WTC11 (cell line): ENCODE measurements around the gene DAB1. TPM values are rescaled to one million over a fixed set of nuclear protein-coding genes. Genes with fewer than 3 reads are reported as not detected.

Experiments used
- ATAC-seq: fragments of 200-7000 bp; cut with Tn5 transposase; 2 replicates; pipeline ENCODE4 v1.10.0; 2021; ENCODE audit warnings: mild to moderate bottlenecking, moderate library complexity
- CTCF ChIA-PET: fragments of 300-600 bp; sonication (Branson Sonifier 250); formaldehyde crosslinking; loops from one replicate; lab custom pipeline; 2021; ENCODE audit warnings: antibody characterized with exemption; lab: Charles Lee
- POLR2A ChIA-PET: fragments of 350-600 bp; sonication (Branson Sonifier 250); formaldehyde crosslinking; loops from one replicate; lab custom pipeline; 2021; ENCODE audit warnings: antibody characterized with exemption; lab: Charles Lee
- DNase-seq: peaks from one replicate; pipeline ENCODE4 v3.0.0; 2021; ENCODE audit warnings: low spot score
- H3K27ac Mint-ChIP-seq: 2 replicates; pipeline ENCODE4 v1.8.0; 2021; ENCODE audit warnings: mixed read lengths
- H3K27me3 Mint-ChIP-seq: 2 replicates; pipeline ENCODE4 v1.8.0; 2021; ENCODE audit warnings: low read depth, mild to moderate bottlenecking, moderate library complexity, mixed read lengths
- H3K36me3 Mint-ChIP-seq: 2 replicates; pipeline ENCODE4 v1.8.0; 2021; ENCODE audit warnings: mixed read lengths
- H3K4me1 Mint-ChIP-seq: 2 replicates; pipeline ENCODE4 v1.8.0; 2022; ENCODE audit warnings: mixed read lengths
- H3K4me3 Mint-ChIP-seq: 2 replicates; pipeline ENCODE4 v1.8.0; 2021; ENCODE audit warnings: mild to moderate bottlenecking, moderate library complexity, mixed read lengths
- H3K9me3 Mint-ChIP-seq: 2 replicates; pipeline ENCODE4 v1.8.0; 2021; ENCODE audit warnings: mixed read lengths
- AFF4 ChIP-seq: sonication (generic); formaldehyde crosslinking; IDR thresholded peaks from 2 replicates; pipeline ENCODE4 v1.8.1; 2023; ENCODE audit warnings: mild to moderate bottlenecking, missing genetic modification reagents, borderline replicate concordance
- ARID4B ChIP-seq: sonication (generic); formaldehyde crosslinking; IDR thresholded peaks from 2 replicates; pipeline ENCODE4 v1.8.0; 2023; ENCODE audit warnings: missing genetic modification reagents, mild to moderate bottlenecking, borderline replicate concordance
- CDX4 ChIP-seq: fragments of 250-450 bp; sonication (Bioruptor Pico); IDR thresholded peaks from 2 replicates; pipeline ENCODE4 v1.9.0; 2021; ENCODE audit warnings: moderate library complexity, mild to moderate bottlenecking, inconsistent platforms, borderline replicate concordance
- CREM ChIP-seq: sonication (generic); formaldehyde crosslinking; IDR thresholded peaks from 2 replicates; pipeline ENCODE4 v1.8.1; 2022; ENCODE audit warnings: mild to moderate bottlenecking, missing genetic modification reagents, moderate library complexity
- ESRRA ChIP-seq: sonication (generic); formaldehyde crosslinking; IDR thresholded peaks from 2 replicates; pipeline ENCODE4 v1.8.1; 2022; ENCODE audit warnings: mild to moderate bottlenecking, missing genetic modification reagents, borderline replicate concordance
- ETV6 ChIP-seq: sonication (generic); formaldehyde crosslinking; IDR thresholded peaks from 2 replicates; pipeline ENCODE4 v1.8.1; 2022; ENCODE audit warnings: mild to moderate bottlenecking, missing genetic modification reagents
- FOXP1 ChIP-seq: sonication (generic); formaldehyde crosslinking; IDR thresholded peaks from 2 replicates; pipeline ENCODE4 v1.8.0; 2022; ENCODE audit warnings: missing genetic modification reagents, mild to moderate bottlenecking, moderate library complexity, borderline replicate concordance
- GABPB1 ChIP-seq: sonication (generic); formaldehyde crosslinking; IDR thresholded peaks from 2 replicates; pipeline ENCODE4 v1.8.1; 2023; ENCODE audit warnings: mild to moderate bottlenecking, missing genetic modification reagents
- IRF2 ChIP-seq: sonication (generic); formaldehyde crosslinking; IDR thresholded peaks from 2 replicates; pipeline ENCODE4 v1.8.0; 2022; ENCODE audit warnings: low read depth, missing genetic modification reagents, borderline replicate concordance
- JAZF1 ChIP-seq: fragments of 250-450 bp; sonication (Bioruptor Pico); IDR thresholded peaks from 2 replicates; pipeline ENCODE4 v1.9.0; 2021; ENCODE audit warnings: moderate library complexity, mild to moderate bottlenecking, inconsistent platforms
- MXD4 ChIP-seq: fragments of 250-450 bp; sonication (Bioruptor Pico); IDR thresholded peaks from 2 replicates; pipeline ENCODE4 v1.8.0; 2021; ENCODE audit warnings: mild to moderate bottlenecking, moderate library complexity, borderline replicate concordance
- NR1H2 ChIP-seq: sonication (generic); formaldehyde crosslinking; IDR thresholded peaks from 2 replicates; pipeline ENCODE4 v1.9.0; 2021; ENCODE audit warnings: mild to moderate bottlenecking, moderate library complexity, missing genetic modification reagents
- NR2C2 ChIP-seq: sonication (generic); formaldehyde crosslinking; IDR thresholded peaks from 2 replicates; pipeline ENCODE4 v1.8.0; 2022; ENCODE audit warnings: mild to moderate bottlenecking, missing genetic modification reagents
- OVOL2 ChIP-seq: fragments of 250-450 bp; sonication (Bioruptor Pico); IDR thresholded peaks from 2 replicates; pipeline ENCODE4 v1.9.0; 2021; ENCODE audit warnings: mild to moderate bottlenecking, borderline replicate concordance
- RELA ChIP-seq: sonication (generic); formaldehyde crosslinking; IDR thresholded peaks from 2 replicates; pipeline ENCODE4 v1.8.1; 2022; ENCODE audit warnings: missing genetic modification reagents, mild to moderate bottlenecking, borderline replicate concordance
- SMAD3 ChIP-seq: sonication (generic); formaldehyde crosslinking; IDR thresholded peaks from 2 replicates; pipeline ENCODE4 v1.8.0; 2022; ENCODE audit warnings: missing genetic modification reagents, mild to moderate bottlenecking, borderline replicate concordance
- SMAD4 ChIP-seq: sonication (generic); formaldehyde crosslinking; IDR thresholded peaks from 2 replicates; pipeline ENCODE4 v1.8.0; 2022; ENCODE audit warnings: mild to moderate bottlenecking, missing genetic modification reagents
- TP53 ChIP-seq: sonication (generic); formaldehyde crosslinking; IDR thresholded peaks from 2 replicates; pipeline ENCODE4 v1.8.1; 2023; ENCODE audit warnings: mild to moderate bottlenecking, missing genetic modification reagents
- ZNF138 ChIP-seq: sonication (generic); formaldehyde crosslinking; conservative IDR thresholded peaks from 2 replicates; pipeline ENCODE4 v1.8.1; 2022; ENCODE audit warnings: mild to moderate bottlenecking, moderate library complexity, missing genetic modification reagents
- ZNF219 ChIP-seq: sonication (generic); formaldehyde crosslinking; IDR thresholded peaks from 2 replicates; pipeline ENCODE4 v1.8.0; 2023; ENCODE audit warnings: missing genetic modification reagents, mild to moderate bottlenecking, borderline replicate concordance
- ZNF232 ChIP-seq: sonication (generic); formaldehyde crosslinking; IDR thresholded peaks from 2 replicates; pipeline ENCODE4 v1.8.0; 2022; ENCODE audit warnings: mild to moderate bottlenecking, missing genetic modification reagents
- ZNF263 ChIP-seq: sonication (generic); formaldehyde crosslinking; IDR thresholded peaks from 2 replicates; pipeline ENCODE4 v1.8.1; 2022; ENCODE audit warnings: low read depth, mild to moderate bottlenecking, moderate library complexity, missing genetic modification reagents
- ZNF396 ChIP-seq: fragments of 250-450 bp; sonication (Bioruptor Pico); IDR thresholded peaks from 2 replicates; pipeline ENCODE4 v1.8.0; 2021; ENCODE audit warnings: mild to moderate bottlenecking, moderate library complexity, borderline replicate concordance
- ZNF512 ChIP-seq: sonication (generic); formaldehyde crosslinking; IDR thresholded peaks from 2 replicates; pipeline ENCODE4 v1.8.1; 2022; ENCODE audit warnings: missing genetic modification reagents, borderline replicate concordance
- ZNF671 ChIP-seq: fragments of 250-450 bp; sonication (Bioruptor Pico); IDR thresholded peaks from 2 replicates; pipeline ENCODE4 v1.8.0; 2021; ENCODE audit warnings: mild to moderate bottlenecking
- total RNA-seq: library from RNA; stranded (reverse); gene quantifications from 3 replicates; pipeline ENCODE4 v1.2.3, GENCODE V29; 2021

The DAB1 gene
- total RNA-seq, 1 experiment from 2014 or later, result 10.7 TPM

- CTCF ChIA-PET, result no interaction called here
- H3K27ac Mint-ChIP-seq, result no peak overlapping the region
- no peak overlapping the region for H3K4me3 Mint-ChIP-seq
Observed at GRCh38 chr1:57013522-57013921, 410.3 kb downstream of the DAB1 start.

GRCh38 chr1:57012315-57012714 lies 411.5 kb downstream of the DAB1 start:
- no peaks in the 10 kb centered on the region for H3K4me1 Mint-ChIP-seq
- no peaks in the 10 kb centered on the region for H3K9me3 Mint-ChIP-seq
- H3K4me3 Mint-ChIP-seq, result no peak overlapping the region
- ATAC-seq (no peak), DNase-seq (no peak)
- no peaks in the 10 kb centered on the region for H3K27me3 Mint-ChIP-seq
- POLR2A ChIA-PET, result no interaction called here
- H3K36me3 Mint-ChIP-seq, result no peaks in the 10 kb centered on the region
- H3K27ac Mint-ChIP-seq, result no peak overlapping the region
- CTCF ChIA-PET, result no interaction called here
- TF ChIP-seq ESRRA (CRISPR knock-in tag) (no peak), ZNF232 (CRISPR knock-in tag) (no peak), GABPB1 (CRISPR knock-in tag) (no peak), ZNF219 (no peak), OVOL2 (CRISPR knock-in tag) (no peak), ZNF396 (CRISPR knock-in tag) (no peak), NR2C2 (no peak), ZNF671 (CRISPR knock-in tag) (no peak), AFF4 (CRISPR knock-in tag) (no peak), RELA (CRISPR knock-in tag) (no peak), ZNF263 (no peak), NR1H2 (CRISPR knock-in tag) (no peak), CDX4 (CRISPR knock-in tag) (no peak)

More at GRCh38 chr1:57013522-57013921, 410.3 kb downstream of the DAB1 start:
- H3K4me1 Mint-ChIP-seq, result no peaks in the 10 kb centered on the region
- no peak for DNase-seq
- TF ChIP-seq SMAD3 (CRISPR knock-in tag), result no peak
- no peak for TF ChIP-seq FOXP1
- no peak for TF ChIP-seq ARID4B (CRISPR knock-in tag)
- TF ChIP-seq MXD4, result no peak
- no peak for TF ChIP-seq JAZF1
- no peak for TF ChIP-seq SMAD4 (CRISPR knock-in tag)
- no peak for TF ChIP-seq ZNF138 (CRISPR knock-in tag)
- TF ChIP-seq ZNF512 (CRISPR knock-in tag), result no peak
- no peak for TF ChIP-seq ETV6 (CRISPR knock-in tag)
- TF ChIP-seq IRF2 (CRISPR knock-in tag), result no peak
- no peak for TF ChIP-seq NR2C2
- TF ChIP-seq TP53 (CRISPR knock-in tag), result no peak
- no peak for TF ChIP-seq CREM (CRISPR knock-in tag)
- TF ChIP-seq, all 79 proteins: peak for 0
- ATAC-seq, result no peak
- POLR2A ChIA-PET, result no interaction called here
- H3K36me3 Mint-ChIP-seq, result no peaks in the 10 kb centered on the region
- no peaks in the 10 kb centered on the region for H3K27me3 Mint-ChIP-seq
- H3K9me3 Mint-ChIP-seq, result no peaks in the 10 kb centered on the region
